AG09309 (cell line): Measurements from ENCODE around the gene ABCC11.
"Not testable (repeated sequence)": the region's sequence is repeated elsewhere in the genome, so short reads cannot be mapped to it uniquely, and the experiment has no call there.

Source experiments
- DNase-seq: peaks from one replicate; pipeline ENCODE4 v3.0.0-alpha.2; 2010; ENCODE audit warnings: low read depth
- H3K4me3 ChIP-seq: 2 replicates; pipeline ENCODE4 v1.5.1; 2011; ENCODE audit warnings: mild to moderate bottlenecking, low read depth, low read length, moderate library complexity; ENCODE audit not compliant: control insufficient read depth
- CTCF ChIP-seq: IDR thresholded peaks from 2 replicates; pipeline ENCODE4 v1.5.1; 2011; ENCODE audit warnings: mild to moderate bottlenecking, low read depth, low read length, inconsistent platforms; ENCODE audit not compliant: insufficient read depth, control insufficient read depth; ENCODE audit errors: missing control alignments

The ABCC11 gene

GRCh38 chr16:48193846-48194245 lies 53.5 kb downstream of the ABCC11 start:
- DNase-seq = no peak
- no peak overlapping the region for H3K4me3 ChIP-seq
- no peak for TF ChIP-seq CTCF

GRCh38 chr16:48188449-48189102 lies 58.8 kb downstream of the ABCC11 start:
- no peak for DNase-seq

GRCh38 chr16:48187779-48188178 lies 59.6 kb downstream of the ABCC11 start:
- no peak overlapping the region for H3K4me3 ChIP-seq
- TF ChIP-seq CTCF = no peak
- no peak for DNase-seq

More at GRCh38 chr16:48188449-48189102, 58.8 kb downstream of the ABCC11 start:
- H3K4me3 ChIP-seq = no peak overlapping the region
- TF ChIP-seq CTCF = no peak

GRCh38 chr16:48184681-48185080 lies 62.7 kb downstream of the ABCC11 start:
- no peak for TF ChIP-seq CTCF
- no peak overlapping the region for H3K4me3 ChIP-seq
- no peak for DNase-seq

GRCh38 chr16:48182979-48183537 lies 64.3 kb downstream of the ABCC11 start:
- TF ChIP-seq CTCF = no peak
- no peak for DNase-seq

GRCh38 chr16:48181746-48182520 lies 65.4 kb downstream of the ABCC11 start:
- DNase-seq = not testable (repeated sequence)

More at GRCh38 chr16:48182979-48183537, 64.3 kb downstream of the ABCC11 start:
- no peak overlapping the region for H3K4me3 ChIP-seq

More at GRCh38 chr16:48181746-48182520, 65.4 kb downstream of the ABCC11 start:
- H3K4me3 ChIP-seq = not testable (repeated sequence)
